ENCODE measurements around the gene MARVELD1.

- TF ChIP-seq CTCF (IDR thresholded peaks at IDR 0.05; ENCODE audit: low read length) (no peak), EZH2 (optimal IDR thresholded peaks at IDR 0.05; ENCODE audit: low read depth, low read length) (no peak)
Observed at GRCh38 chr10:97723001-97723400, 9.5 kb downstream of the MARVELD1 start.
